Frontal cortex (tissue), 4 donors: ENCODE results near the gene IL17RB. TPM values are rescaled to one million over a fixed set of nuclear protein-coding genes. Genes with fewer than 3 reads are reported as not detected.

ENCODE experiments used
- DNase-seq, 2 donors: peaks; one replicate each; pipeline ENCODE4 v3.0.0; 2012; ENCODE audit warnings: low spot score in 2 of 2
- FAIRE-seq: peaks from 2 replicates; lab custom pipeline; 2012; peaks lifted over from hg19 to GRCh38; lab: Jason Lieb, UNC
- small RNA-seq: library from RNA; depleted of rRNA; stranded (forward); fragments of <200 nt; gene quantifications from one replicate; pipeline ENCODE3, GENCODE V24; 2014
- total RNA-seq: library from RNA; depleted of rRNA; stranded (reverse); fragments of >200 nt; gene quantifications from one replicate; pipeline ENCODE4 v1.2.3, GENCODE V29; 2014
- donor health status: control.
- donor health status: control.
- donor health status: control.

The IL17RB gene
- total RNA-seq, 1 donor from 2014 or later = 1.6 TPM

- peak; percentile 99 for FAIRE-seq
- DNase-seq = peak; percentile 88 to 90
These were observed 45.3 kb downstream of the IL17RB start, which contains the start of gene SELENOK for GRCh38 chr3:53891497-53892285. TSS of gene SELENOK (minus strand) at chr3:53891859.

GRCh38 chr3:53892286-53892637 is 45.9 kb downstream of the IL17RB start:
- DNase-seq (no peak), FAIRE-seq (no peak)

- FAIRE-seq = no peak
These were observed 53.4 kb downstream of the IL17RB start for GRCh38 chr3:53899750-53900149.

GRCh38 chr3:53900666-53901331 is 54.4 kb downstream of the IL17RB start:
- FAIRE-seq (no peak), DNase-seq (no peak)

More at GRCh38 chr3:53899750-53900149, 53.4 kb downstream of the IL17RB start:
- no peak for DNase-seq

- DNase-seq (no peak), FAIRE-seq (no peak)
These were observed 55.7 kb downstream of the IL17RB start for GRCh38 chr3:53902067-53902466.

- no peak for FAIRE-seq
- DNase-seq = no peak
These were observed 56.3 kb downstream of the IL17RB start for GRCh38 chr3:53902711-53903110.

- no peak for DNase-seq
- no peak for FAIRE-seq
These were observed 67.0 kb downstream of the IL17RB start for GRCh38 chr3:53913401-53913800.

Small RNA genes lying within 50 kb of the gene (small RNA-seq; reads per million reads assigned to genes)
- gene AC012467.1 = not detected

Other genes with a start within 250 kb of the IL17RB start
- gene CHDH, start 149 bp upstream of the IL17RB start, total RNA-seq = 1.2 TPM
- gene ACTR8, start 35.6 kb downstream of the IL17RB start, total RNA-seq = 57.5 TPM
- 68.5 TPM for gene SELENOK, start 45.3 kb downstream of the IL17RB start, total RNA-seq